ENCODE results near the gene ECEL1. TPM values are rescaled to one million over a fixed set of nuclear protein-coding genes. Genes with fewer than 3 reads are reported as not detected.

ECEL1 gene
- total RNA-seq, 4 donors from 2014 or later = 0.68 to 0.83 TPM; not detected in 2

GRCh38 chr2:232432598-232433184, 54.9 kb downstream of the ECEL1 start:
- Histone ChIP-seq H3K4me1 (no peaks in the 10 kb centered on the region), H3K27me3 (peaks cover 4% of the 10 kb centered on the region), H3K36me3 (no peaks in the 10 kb centered on the region), H3K27ac (no peak overlapping the region), H3K9me3 (no peaks in the 10 kb centered on the region), H3K4me3 (no peak overlapping the region)
- TF ChIP-seq CTCF (IDR thresholded peaks at IDR 0.05) (no peak), EP300 (IDR thresholded peaks at IDR 0.05) (no peak), POLR2A (IDR thresholded peaks at IDR 0.05) (no peak), POLR2AphosphoS5 (IDR thresholded peaks at IDR 0.05) (no peak)
- 71% methylated on average over 9 of the region's 16 CpGs for WGBS
- no peak for DNase-seq (ENCODE audit: low spot score in 2 of 2)

GRCh38 chr2:232431705-232432590, 55.7 kb downstream of the ECEL1 start:
- DNase-seq (ENCODE audit: low spot score in 2 of 2) = no peak
- TF ChIP-seq POLR2AphosphoS5 (IDR thresholded peaks at IDR 0.05) (no peak), POLR2A (IDR thresholded peaks at IDR 0.05) (no peak), CTCF (IDR thresholded peaks at IDR 0.05) (no peak), EP300 (IDR thresholded peaks at IDR 0.05) (no peak)
- H3K9me3 ChIP-seq = no peaks in the 10 kb centered on the region
- H3K27me3 ChIP-seq = peaks cover 4% of the 10 kb centered on the region
- no peaks in the 10 kb centered on the region for H3K4me1 ChIP-seq
- H3K4me3 ChIP-seq = no peak overlapping the region
- 94% methylated on average over 11 of the region's 16 CpGs for WGBS
- no peaks in the 10 kb centered on the region for H3K36me3 ChIP-seq
- no peak overlapping the region for H3K27ac ChIP-seq

Other genes with a start within 250 kb of the ECEL1 start
- gene ALPP, start 109.1 kb downstream of the ECEL1 start, total RNA-seq = not detected
- gene ALPG, start 81.0 kb downstream of the ECEL1 start, total RNA-seq = not detected
- gene ALPI, start 31.7 kb downstream of the ECEL1 start, total RNA-seq = not detected
- gene PRSS56, start 32.6 kb upstream of the ECEL1 start, total RNA-seq = not detected
- gene CHRND, start 38.3 kb upstream of the ECEL1 start, total RNA-seq = not detected
- gene CHRNG, start 51.9 kb upstream of the ECEL1 start, total RNA-seq = not detected
- gene TIGD1, start 62.7 kb upstream of the ECEL1 start, total RNA-seq = 10 to 100 TPM in 1 of 4 donors, 1 to 10 TPM in 3; 4.6 to 16.3 (median 7.9) TPM
- gene EIF4E2, start 62.9 kb upstream of the ECEL1 start, total RNA-seq = 10 to 100 TPM; 26.6 to 54.2 (median 34.1) TPM
- 10 to 100 TPM in 3 of 4 donors, 1 to 10 TPM in 1; 4.2 to 18.4 (median 16.6) TPM for gene EFHD1, start 145.8 kb upstream of the ECEL1 start, total RNA-seq
- 100 to 1,000 TPM in 1 of 4 donors, 10 to 100 TPM in 3; 69.0 to 208 (median 80.4) TPM for gene GIGYF2, start 209.5 kb upstream of the ECEL1 start, total RNA-seq